Midbrain (tissue), 1 donor: Measurements from ENCODE around the gene GPR35.
"Not testable (repeated sequence)": the region's sequence is repeated elsewhere in the genome, so short reads cannot be mapped to it uniquely, and the experiment has no call there.

Experiments used
- DNase-seq: peaks from one replicate; lab custom pipeline; 2025; lab: John Stamatoyannopoulos, UW

The GPR35 gene

GRCh38 chr2:240662681-240663080, 37.4 kb downstream of the GPR35 start:
- no peak for DNase-seq

GRCh38 chr2:240663546-240664190, 38.4 kb downstream of the GPR35 start:
- DNase-seq, result no peak

GRCh38 chr2:240664622-240665021, 39.3 kb downstream of the GPR35 start:
- no peak for DNase-seq

- DNase-seq, result no peak
These were observed 45.1 kb downstream of the GPR35 start for GRCh38 chr2:240670402-240670801.

GRCh38 chr2:240670950-240671349, 45.7 kb downstream of the GPR35 start:
- no peak for DNase-seq

- DNase-seq, result no peak
These were observed 46.9 kb downstream of the GPR35 start for GRCh38 chr2:240672076-240672700.

- DNase-seq, result no peak
These were observed 47.5 kb downstream of the GPR35 start for GRCh38 chr2:240672701-240673190.

- DNase-seq, result not testable (repeated sequence)
These were observed 49.3 kb downstream of the GPR35 start for GRCh38 chr2:240674461-240675184.

GRCh38 chr2:240675345-240675744, 50.1 kb downstream of the GPR35 start:
- DNase-seq, result not testable (repeated sequence)

GRCh38 chr2:240678043-240678442, 52.8 kb downstream of the GPR35 start:
- DNase-seq, result not testable (repeated sequence)

GRCh38 chr2:240678909-240679308, 53.6 kb downstream of the GPR35 start:
- not testable (repeated sequence) for DNase-seq

GRCh38 chr2:240680185-240680584, 54.9 kb downstream of the GPR35 start:
- DNase-seq, result not testable (repeated sequence)
